Kidney epithelial cell (primary cell): ENCODE measurements around the gene CCDC85A. TPM values are rescaled to one million over a fixed set of nuclear protein-coding genes. Genes with fewer than 3 reads are reported as not detected.

Experiments used
- DNase-seq: peaks from one replicate; pipeline ENCODE4 v3.0.0-alpha.2; 2010; ENCODE audit warnings: low read depth
- H3K27me3 ChIP-seq: 2 replicates; pipeline ENCODE4 v1.6.0; 2011; ENCODE audit warnings: low read length; ENCODE audit not compliant: control insufficient read depth, insufficient read depth
- H3K36me3 ChIP-seq: 2 replicates; pipeline ENCODE4 v1.5.1; 2011; ENCODE audit warnings: low read length; ENCODE audit not compliant: control insufficient read depth, insufficient read depth
- H3K4me3 ChIP-seq: 2 replicates; pipeline ENCODE4 v1.5.1; 2011; ENCODE audit warnings: low read depth, mild to moderate bottlenecking, control low read depth, low read length
- CTCF ChIP-seq: IDR thresholded peaks from 2 replicates; pipeline ENCODE4 v1.5.1; 2011; ENCODE audit warnings: mild to moderate bottlenecking, moderate library complexity, low read length, control low read depth, inconsistent platforms; ENCODE audit not compliant: insufficient read depth, poor library complexity, severe bottlenecking
- total RNA-seq: library from RNA; depleted of rRNA; stranded (reverse); fragments of >200 nt; gene quantifications from 2 replicates; pipeline ENCODE4 v1.2.3, GENCODE V29; 2015

CCDC85A gene
- total RNA-seq, 1 donor from 2014 or later = 0.29 TPM

- TF ChIP-seq CTCF = no peak
- Histone ChIP-seq H3K4me3 (no peak overlapping the region), H3K36me3 (no peaks in the 10 kb centered on the region), H3K27me3 (no peaks in the 10 kb centered on the region)
- no peak for DNase-seq
Observed at GRCh38 chr2:56372071-56372656, 188.4 kb downstream of the CCDC85A start.

- TF ChIP-seq CTCF = no peak
- Histone ChIP-seq H3K27me3 (no peaks in the 10 kb centered on the region), H3K4me3 (no peak overlapping the region), H3K36me3 (no peaks in the 10 kb centered on the region)
- no peak for DNase-seq
Observed at GRCh38 chr2:56375251-56375650, 191.5 kb downstream of the CCDC85A start.

- H3K27me3 ChIP-seq = no peaks in the 10 kb centered on the region
- DNase-seq = no peak
- H3K4me3 ChIP-seq = no peak overlapping the region
- TF ChIP-seq CTCF = no peak
- H3K36me3 ChIP-seq = no peaks in the 10 kb centered on the region
Observed at GRCh38 chr2:56376699-56377665, 193.2 kb downstream of the CCDC85A start.

GRCh38 chr2:56379066-56379465 lies 195.3 kb downstream of the CCDC85A start:
- DNase-seq = no peak
- no peaks in the 10 kb centered on the region for H3K36me3 ChIP-seq
- no peak overlapping the region for H3K4me3 ChIP-seq
- no peaks in the 10 kb centered on the region for H3K27me3 ChIP-seq
- no peak for TF ChIP-seq CTCF

GRCh38 chr2:56380861-56381260 lies 197.1 kb downstream of the CCDC85A start:
- Histone ChIP-seq H3K4me3 (no peak overlapping the region), H3K36me3 (no peaks in the 10 kb centered on the region), H3K27me3 (no peaks in the 10 kb centered on the region)
- DNase-seq = no peak
- no peak for TF ChIP-seq CTCF
